Body of pancreas (tissue), 4 donors: ENCODE data around the gene ALG14. TPM values are rescaled to one million over a fixed set of nuclear protein-coding genes. Genes with fewer than 3 reads are reported as not detected.

Experiments
- ATAC-seq: fragments of 150-250 bp; one replicate; pipeline ENCODE4 v1.9.1; 2016
- DNase-seq, 4 donors: peaks; one replicate each; pipeline ENCODE4 v3.0.0-alpha.2; 2019
- H3K27ac ChIP-seq, 4 donors: fragments of 200-600 bp; sonication (generic); 1 replicate in 3 of 4; 2 replicates in 1 of 4; pipeline versions ENCODE4 v1.5.1 to v1.6.1; 2016 to 2019; ENCODE audit warnings: mild to moderate bottlenecking in 1 of 4, mixed read lengths in 1 of 4, moderate library complexity in 1 of 4
- H3K27me3 ChIP-seq, 2 donors: fragments of 200-600 bp; sonication (generic); one replicate each; pipeline ENCODE4 v1.6.0; 2016; ENCODE audit warnings: mild to moderate bottlenecking in 1 of 2
- H3K36me3 ChIP-seq, 2 donors: fragments of 200-600 bp; sonication (generic); replicated peaks in 1 of 2; 2 replicates each; pipeline ENCODE4 v1.5.1; 2016; ENCODE audit warnings: low read depth in 2 of 2; ENCODE audit not compliant: insufficient read depth in 1 of 2
- H3K4me1 ChIP-seq: fragments of 200-600 bp; sonication (generic); one replicate; pipeline ENCODE4 v1.6.0; 2016
- H3K4me3 ChIP-seq, 2 donors: fragments of 200-600 bp; sonication (generic); 1 replicate in 1 of 2; 2 replicates in 1 of 2; pipeline ENCODE4 v1.5.1; 2016 to 2019
- H3K9me3 ChIP-seq, 3 donors: fragments of 200-600 bp; sonication (generic); 1 replicate in 2 of 3; 2 replicates in 1 of 3; pipeline ENCODE4 v1.5.1; 2016
- POLR2A ChIP-seq, 3 donors: fragments of 450-650 bp; IDR thresholded peaks; one replicate each; pipeline ENCODE4 v1.6.1; 2016; ENCODE audit warnings: antibody characterized with exemption in 3 of 3, mild to moderate bottlenecking in 2 of 3
- WGBS, 2 donors: methylation state at CpG; one replicate each; pipeline ENCODE4 v1.1.5; 2017; 5-methylcytosine and 5-hydroxymethylcytosine counted together
- intact Hi-C: fragments of 100-400 bp; cut with DNase I; formaldehyde crosslinking; loops from one replicate; pipeline ENCODE4 v1.15.1; 2023
- total RNA-seq, 2 donors: library from RNA; depleted of rRNA; stranded (reverse); fragments of >200 nt; gene quantifications; one replicate each; pipeline ENCODE4 v1.1.0, GENCODE V29; 2016
- TF ChIP-seq, protein P1 (sequence below), 7 experiments: fragments of 450-650 bp in 4 of 7; fragments of 200-600 bp in 3 of 7; sonication (generic) in 3 of 7; IDR thresholded peaks; one replicate each; pipeline ENCODE4 v1.5.1; 2016 to 2019; ENCODE audit warnings: antibody characterized with exemption in 7 of 7

ALG14 gene
- total RNA-seq, 2 donors from 2014 or later = 0.78 to 0.99 TPM

DNA sequence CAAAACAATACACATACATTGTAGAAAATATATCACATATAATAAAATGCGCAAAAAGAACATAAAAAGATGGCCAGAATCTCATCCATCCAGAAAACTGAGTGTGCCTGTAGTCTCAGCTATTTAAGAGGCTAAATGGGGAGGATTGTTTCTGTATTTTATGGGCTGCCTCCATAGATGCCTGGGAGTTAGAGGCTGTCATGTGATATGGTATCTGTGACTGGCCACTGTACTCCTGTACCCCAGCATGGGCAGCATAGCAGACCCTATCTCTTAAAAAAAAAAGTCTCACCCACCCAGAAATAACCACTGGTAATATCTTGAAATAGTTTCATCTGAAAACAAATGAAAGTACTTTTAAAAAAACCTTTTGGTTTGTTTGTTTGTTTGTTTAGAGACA, 40.9 kb upstream of the ALG14 start:
- ATAC-seq (no peak), DNase-seq (no peak)
- no peak overlapping the region for H3K27ac ChIP-seq
- no peaks in the 10 kb centered on the region for H3K27me3 ChIP-seq
- H3K36me3 ChIP-seq = no peaks in the 10 kb centered on the region
- intact Hi-C loops = no loop called here
- TF ChIP-seq, protein P1, sequence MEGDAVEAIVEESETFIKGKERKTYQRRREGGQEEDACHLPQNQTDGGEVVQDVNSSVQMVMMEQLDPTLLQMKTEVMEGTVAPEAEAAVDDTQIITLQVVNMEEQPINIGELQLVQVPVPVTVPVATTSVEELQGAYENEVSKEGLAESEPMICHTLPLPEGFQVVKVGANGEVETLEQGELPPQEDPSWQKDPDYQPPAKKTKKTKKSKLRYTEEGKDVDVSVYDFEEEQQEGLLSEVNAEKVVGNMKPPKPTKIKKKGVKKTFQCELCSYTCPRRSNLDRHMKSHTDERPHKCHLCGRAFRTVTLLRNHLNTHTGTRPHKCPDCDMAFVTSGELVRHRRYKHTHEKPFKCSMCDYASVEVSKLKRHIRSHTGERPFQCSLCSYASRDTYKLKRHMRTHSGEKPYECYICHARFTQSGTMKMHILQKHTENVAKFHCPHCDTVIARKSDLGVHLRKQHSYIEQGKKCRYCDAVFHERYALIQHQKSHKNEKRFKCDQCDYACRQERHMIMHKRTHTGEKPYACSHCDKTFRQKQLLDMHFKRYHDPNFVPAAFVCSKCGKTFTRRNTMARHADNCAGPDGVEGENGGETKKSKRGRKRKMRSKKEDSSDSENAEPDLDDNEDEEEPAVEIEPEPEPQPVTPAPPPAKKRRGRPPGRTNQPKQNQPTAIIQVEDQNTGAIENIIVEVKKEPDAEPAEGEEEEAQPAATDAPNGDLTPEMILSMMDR (IDR thresholded peaks at IDR 0.05) = no peak
- no peak for TF ChIP-seq POLR2A (IDR thresholded peaks at IDR 0.05)
- WGBS, 2 donors = 96% methylated on average over 1 of the region's 1 CpG
- H3K9me3 ChIP-seq = no peaks in the 10 kb centered on the region
- peaks cover 12% of the 10 kb centered on the region for H3K4me1 ChIP-seq
- H3K4me3 ChIP-seq = no peak overlapping the region

DNA sequence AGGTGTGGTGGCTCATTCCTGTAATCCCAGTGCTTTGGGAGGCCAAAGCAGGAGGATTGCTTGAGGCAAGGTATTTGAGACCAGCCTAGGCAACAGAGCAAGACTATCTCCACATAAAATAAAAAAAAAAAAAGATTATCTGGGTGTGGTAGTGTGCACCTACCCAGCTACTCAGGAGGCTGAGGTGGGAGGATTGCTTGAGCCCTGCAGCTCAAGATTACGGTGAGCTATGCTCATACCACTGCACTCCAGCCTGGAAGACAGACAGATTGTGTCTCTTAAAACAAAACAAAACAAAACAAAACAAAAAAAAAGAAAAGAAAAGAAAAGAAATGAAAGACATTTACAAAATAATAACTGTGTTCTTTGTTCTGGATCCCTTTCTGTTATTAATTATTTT, 38.3 kb upstream of the ALG14 start:
- DNase-seq (no peak), ATAC-seq (no peak)
- TF ChIP-seq, protein P1 (IDR thresholded peaks at IDR 0.05) = no peak
- no peak for TF ChIP-seq POLR2A (IDR thresholded peaks at IDR 0.05)
- no peak overlapping the region for H3K4me3 ChIP-seq
- H3K9me3 ChIP-seq = peaks cover 0 to 3% (median 0%) of the 10 kb centered on the region in 3 donors
- WGBS, 2 donors = 90 to 96% methylated on average over 1 of the region's 1 CpG
- H3K36me3 ChIP-seq = no peaks in the 10 kb centered on the region
- H3K27me3 ChIP-seq = no peaks in the 10 kb centered on the region
- H3K4me1 ChIP-seq = no peaks in the 10 kb centered on the region
- intact Hi-C loops = no loop called here
- H3K27ac ChIP-seq = no peak overlapping the region

- H3K4me1 ChIP-seq = no peaks in the 10 kb centered on the region
- 93% methylated on average over 2 of the region's 2 CpGs for WGBS, 2 donors
- no peak for DNase-seq
- no peaks in the 10 kb centered on the region for H3K36me3 ChIP-seq
- peaks cover 0 to 3% (median 0%) of the 10 kb centered on the region in 3 donors for H3K9me3 ChIP-seq
- no peak for ATAC-seq
- intact Hi-C loops = no loop called here
- H3K27ac ChIP-seq = no peak overlapping the region
- no peaks in the 10 kb centered on the region for H3K27me3 ChIP-seq
- TF ChIP-seq, protein P1 (IDR thresholded peaks at IDR 0.05) = no peak
- TF ChIP-seq POLR2A (IDR thresholded peaks at IDR 0.05) = no peak
- no peak overlapping the region for H3K4me3 ChIP-seq
Observed at GRCh38 chr1:95108792-95109191, 36.0 kb upstream of the ALG14 start.

DNA sequence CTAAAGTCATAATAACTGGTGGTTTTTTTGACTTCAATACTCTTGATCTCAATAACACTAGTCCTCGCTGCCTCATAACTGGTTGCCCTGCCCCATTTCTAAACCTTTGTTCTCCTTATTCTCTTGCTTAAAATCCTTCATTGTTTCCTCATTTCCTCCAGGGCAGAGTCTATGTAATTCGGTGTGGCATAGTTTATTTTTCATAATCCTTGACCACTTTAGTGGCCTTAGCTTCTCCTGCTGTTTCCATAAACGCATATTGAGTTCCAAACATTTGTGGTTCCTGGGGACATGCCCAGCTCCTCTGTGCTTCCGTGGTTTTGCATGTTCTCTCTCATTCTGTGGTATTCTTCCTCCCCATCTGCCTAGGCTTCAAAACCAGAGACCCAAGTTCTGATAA, 25.4 kb upstream of the ALG14 start:
- H3K36me3 ChIP-seq = no peaks in the 10 kb centered on the region
- no peak overlapping the region for H3K27ac ChIP-seq
- H3K27me3 ChIP-seq = no peaks in the 10 kb centered on the region
- H3K9me3 ChIP-seq = no peaks in the 10 kb centered on the region
- intact Hi-C loops = no loop called here
- ATAC-seq (no peak), DNase-seq (no peak)
- TF ChIP-seq, protein P1 (IDR thresholded peaks at IDR 0.05) = no peak
- TF ChIP-seq POLR2A (IDR thresholded peaks at IDR 0.05) = no peak
- no peak overlapping the region for H3K4me3 ChIP-seq
- 78 to 85% methylated on average over 4 of the region's 4 CpGs for WGBS, 2 donors
- H3K4me1 ChIP-seq = no peaks in the 10 kb centered on the region

GRCh38 chr1:95097426-95097825, 24.7 kb upstream of the ALG14 start:
- H3K4me1 ChIP-seq = no peaks in the 10 kb centered on the region
- WGBS, 2 donors = 86 to 89% methylated on average over 4 of the region's 4 CpGs
- H3K27ac ChIP-seq = no peak overlapping the region
- TF ChIP-seq POLR2A (IDR thresholded peaks at IDR 0.05) = no peak
- TF ChIP-seq, protein P1 (IDR thresholded peaks at IDR 0.05) = no peak
- H3K4me3 ChIP-seq = no peak overlapping the region
- DNase-seq (no peak), ATAC-seq (no peak)
- H3K9me3 ChIP-seq = no peaks in the 10 kb centered on the region
- H3K27me3 ChIP-seq = no peaks in the 10 kb centered on the region
- H3K36me3 ChIP-seq = no peaks in the 10 kb centered on the region
- intact Hi-C loops = no loop called here
